Endothelial cell (in vitro differentiated cells): ENCODE data around the gene TNK2. TPM values are rescaled to one million over a fixed set of nuclear protein-coding genes. Genes with fewer than 3 reads are reported as not detected.

Experiments used
- DNase-seq: peaks from one replicate; pipeline ENCODE4 v3.0.0; 2021; ENCODE audit warnings: low spot score
- H3K27ac Mint-ChIP-seq: one replicate; pipeline ENCODE4 v1.8.0; 2021; ENCODE audit warnings: mixed read lengths, inconsistent platforms; ENCODE audit not compliant: unreplicated experiment
- H3K27me3 Mint-ChIP-seq: one replicate; pipeline ENCODE4 v1.8.0; 2021; ENCODE audit warnings: mild to moderate bottlenecking, moderate library complexity, mixed read lengths, inconsistent platforms; ENCODE audit not compliant: unreplicated experiment
- H3K36me3 Mint-ChIP-seq: one replicate; pipeline ENCODE4 v1.8.0; 2021; ENCODE audit warnings: mild to moderate bottlenecking, low read depth, mixed read lengths, inconsistent platforms; ENCODE audit not compliant: unreplicated experiment
- H3K4me1 Mint-ChIP-seq: one replicate; pipeline ENCODE4 v1.8.0; 2021; ENCODE audit warnings: mild to moderate bottlenecking, mixed read lengths, inconsistent platforms; ENCODE audit not compliant: unreplicated experiment
- H3K4me3 Mint-ChIP-seq: one replicate; pipeline ENCODE4 v1.8.0; 2021; ENCODE audit warnings: mild to moderate bottlenecking, mixed read lengths, inconsistent platforms; ENCODE audit not compliant: unreplicated experiment
- H3K9me3 Mint-ChIP-seq: one replicate; pipeline ENCODE4 v1.8.0; 2021; ENCODE audit warnings: mixed read lengths, inconsistent platforms; ENCODE audit not compliant: unreplicated experiment
- CTCF ChIP-seq: fragments of 200-600 bp; sonication (generic); IDR thresholded peaks from one replicate; pipeline ENCODE4 v1.5.0; 2021; ENCODE audit warnings: antibody characterized with exemption; ENCODE audit not compliant: unreplicated experiment
- total RNA-seq: library from RNA; stranded (reverse); fragmentation: NEBNext Ultra II Directional; extraction: Animal tissue kit (Norgen Biotek cat#: 25700); gene quantifications from one replicate; pipeline ENCODE4 v1.2.1, GENCODE V29; 2021; ENCODE audit not compliant: unreplicated experiment

TNK2 gene
- total RNA-seq, 1 donor from 2014 or later = 135 TPM

- Mint-ChIP-seq H3K36me3 (peaks cover 7% of the 10 kb centered on the region), H3K27ac (peak overlapping the region; percentile 94), H3K4me1 (peaks cover 66% of the 10 kb centered on the region), H3K4me3 (peak overlapping the region; percentile 89), H3K27me3 (peaks cover 17% of the 10 kb centered on the region), H3K9me3 (no peaks in the 10 kb centered on the region)
- no peak for TF ChIP-seq CTCF
- no peak for DNase-seq
These were observed 11.8 kb downstream of the TNK2 start for GRCh38 chr3:195896361-195897080.

- peaks cover 7% of the 10 kb centered on the region for H3K36me3 Mint-ChIP-seq
- H3K4me1 Mint-ChIP-seq = peaks cover 60% of the 10 kb centered on the region
- H3K27ac Mint-ChIP-seq = peak overlapping the region; percentile 94
These were observed 12.4 kb downstream of the TNK2 start for GRCh38 chr3:195895861-195896360.

GRCh38 chr3:195895078-195895860 is 13.1 kb downstream of the TNK2 start:
- Mint-ChIP-seq H3K4me1 (peaks cover 53% of the 10 kb centered on the region), H3K27me3 (peaks cover 17% of the 10 kb centered on the region), H3K4me3 (peak overlapping the region; percentile 94), H3K9me3 (no peaks in the 10 kb centered on the region), H3K27ac (peak overlapping the region; percentile 90), H3K36me3 (peaks cover 7% of the 10 kb centered on the region)
- peak; percentile 4 for TF ChIP-seq CTCF
- peak; percentile 64 for DNase-seq

More at GRCh38 chr3:195895861-195896360, 12.4 kb downstream of the TNK2 start:
- Mint-ChIP-seq H3K9me3 (no peaks in the 10 kb centered on the region), H3K4me3 (peak overlapping the region; percentile 89), H3K27me3 (peaks cover 17% of the 10 kb centered on the region)
- no peak for DNase-seq
- TF ChIP-seq CTCF = no peak

- H3K36me3 Mint-ChIP-seq = peaks cover 7% of the 10 kb centered on the region
- peaks cover 50% of the 10 kb centered on the region for H3K4me1 Mint-ChIP-seq
- DNase-seq = no peak
- peak overlapping the region; percentile 83 for H3K4me3 Mint-ChIP-seq
- TF ChIP-seq CTCF = no peak
- H3K27me3 Mint-ChIP-seq = peaks cover 19% of the 10 kb centered on the region
- no peaks in the 10 kb centered on the region for H3K9me3 Mint-ChIP-seq
- H3K27ac Mint-ChIP-seq = peak overlapping the region; percentile 42
These were observed 14.4 kb downstream of the TNK2 start for GRCh38 chr3:195893916-195894465.
